ENCODE measurements around the gene PPP1R3G. TPM values are rescaled to one million over a fixed set of nuclear protein-coding genes. Genes with fewer than 3 reads are reported as not detected.

PPP1R3G gene
- total and polyA plus RNA-seq, 2 of the 4 experiments (the other 2 are of a cell fraction), result 0.10 to 0.18 TPM

DNA sequence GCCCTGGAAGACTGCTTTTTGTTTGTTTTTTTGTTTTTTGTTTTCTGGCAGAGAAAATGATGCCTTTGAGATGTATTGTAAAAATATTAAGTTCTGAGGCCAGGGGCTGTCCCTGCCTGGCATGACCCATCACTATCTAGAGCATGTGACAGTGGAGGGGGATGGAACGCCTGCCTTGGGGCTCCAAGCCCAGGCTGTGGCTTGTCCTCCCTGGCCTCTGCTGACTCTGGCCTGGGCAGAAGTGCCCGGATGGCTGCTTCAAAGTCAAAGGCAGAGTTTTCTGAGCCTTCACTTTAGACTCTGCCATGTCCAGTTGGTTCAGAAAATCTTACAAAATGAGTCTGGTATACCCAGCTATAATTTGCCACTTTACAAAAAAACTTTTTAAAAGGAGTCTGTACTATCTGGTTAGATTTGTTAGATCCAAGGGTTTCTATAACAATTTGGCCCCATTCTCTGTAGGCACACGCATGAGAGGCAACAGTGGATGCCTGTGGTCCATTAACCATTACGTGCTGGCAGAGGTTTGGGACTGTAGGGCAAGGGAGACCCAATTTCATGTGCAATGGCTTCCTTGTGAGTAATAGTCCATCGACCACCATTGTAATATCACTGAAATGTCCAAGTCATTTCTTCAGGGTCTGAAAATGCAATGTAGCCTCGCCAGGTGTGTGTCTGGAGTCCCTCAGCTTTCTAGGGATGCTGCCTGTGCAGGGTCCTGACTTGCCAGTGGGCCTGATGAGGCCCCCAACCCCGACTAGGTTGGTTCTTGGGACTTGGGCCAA is 8.3 kb downstream of the PPP1R3G start (continued):
- TF ChIP-seq RAD21 (IDR thresholded peaks at IDR 0.05; ENCODE audit: low read length), result no peak

DNA sequence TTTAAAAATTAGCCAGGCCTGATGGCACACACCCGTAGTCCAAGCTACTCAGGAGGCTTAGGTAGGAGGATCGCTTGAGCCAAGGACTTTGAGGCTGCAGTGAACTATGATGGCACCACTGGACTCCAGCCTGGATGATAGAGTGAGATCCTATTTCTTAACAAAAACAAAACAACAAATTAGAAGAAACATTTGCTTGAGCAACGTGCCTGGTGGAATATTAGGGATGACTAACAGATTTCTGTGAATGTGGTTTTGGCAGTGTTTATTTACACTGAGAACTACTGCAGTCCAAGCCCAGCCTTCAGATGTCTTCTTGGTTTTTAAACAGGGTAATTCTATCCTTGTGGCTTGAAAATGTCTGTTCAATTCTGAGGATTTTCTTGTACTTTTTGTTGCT is 9.2 kb downstream of the PPP1R3G start:
- Histone ChIP-seq H4K91ac (ENCODE audit: insufficient read depth, low read depth, low read length) (no peak overlapping the region), H3K27me3 (ENCODE audit: control insufficient read depth, insufficient read depth, low read length) (peaks cover 60% of the 10 kb centered on the region), H3K23ac (ENCODE audit: low read depth, low read length) (no peak overlapping the region), H2AK9ac (replicated peaks; ENCODE audit: low read depth, low read length, poor library complexity) (no peak overlapping the region), H3K27ac (ENCODE audit: insufficient read depth, low read length) (peak overlapping the region; percentile 19; the same call in 1 of the 2 replicates), H2BK20ac (ENCODE audit: low read depth, low read length) (no peak overlapping the region), H3K4ac (ENCODE audit: low read depth, low read length) (no peak overlapping the region), H4K8ac (ENCODE audit: low read depth in 2 of 2, low read length in 2 of 2) (no peak overlapping the region), H3K9me1 (ENCODE audit: insufficient read depth, low read length) (no peaks in the 10 kb centered on the region), H4K20me1 (ENCODE audit: insufficient read depth, low read length) (peaks cover 15% of the 10 kb centered on the region; the same call in 1 of the 2 replicates), H3K9ac (ENCODE audit: low read depth, low read length) (no peak overlapping the region), H2BK15ac (ENCODE audit: low read depth, low read length) (no peak overlapping the region), H2AK5ac (ENCODE audit: low read depth, low read length) (no peak overlapping the region), H2BK120ac (ENCODE audit: low read depth, low read length) (no peak overlapping the region), H3K4me2 (ENCODE audit: low read depth, low read length) (peak overlapping the region; percentile 48; the same call in 1 of the 2 replicates), H3K79me1 (ENCODE audit: low read depth in 1 of 2, low read length in 2 of 2) (no peaks in the 10 kb centered on the region), H4K5ac (ENCODE audit: low read depth, low read length) (no peak overlapping the region), H3K36me3 (ENCODE audit: control insufficient read depth, insufficient read depth, low read length) (no peaks in the 10 kb centered on the region), H3K9me3 (ENCODE audit: control insufficient read depth, insufficient read depth, low read length) (no peaks in the 10 kb centered on the region), H2BK5ac (ENCODE audit: low read depth, low read length, poor library complexity, severe bottlenecking) (peak overlapping the region; percentile 83), H3K4me3 (ENCODE audit: insufficient read depth, low read depth, low read length) (no peak overlapping the region), H2AFZ (replicated peaks; ENCODE audit: low read length, poor library complexity) (no peak overlapping the region), H3K4me1 (ENCODE audit: control insufficient read depth, insufficient read depth, low read length) (peaks cover 5% of the 10 kb centered on the region; the same call in 1 of the 2 replicates), H3K14ac (replicated peaks; ENCODE audit: low read depth, low read length) (no peak overlapping the region), H3K56ac (ENCODE audit: extremely low read depth, insufficient read depth, low read length) (no peak overlapping the region), H3K18ac (ENCODE audit: low read depth, low read length) (no peak overlapping the region)
- ATAC-seq (ENCODE audit: low read depth), result peak; percentile 94
- dilution Hi-C loops (cut with HindIII; ENCODE audit: low sequenced_read_pairs, unreplicated experiment) (no loop called here), in situ Hi-C loops (cut with MboI; ENCODE audit: low sequenced_read_pairs) (no loop called here), intact Hi-C loops (cut with micrococcal nuclease) (no loop called here)
- BruUV-seq (replicated peaks), result no TSS peak
- peak; percentile 98 for DNase-seq
- no CpG with 5 or more reads among the region's 3 CpGs for WGBS, 2 experiments (ENCODE audit: extremely low coverage in 2 of 2, insufficient read length in 1 of 2)
- ChIA-PET CTCF (no interaction called here), POLR2A (ENCODE audit: unreplicated experiment) (no interaction called here)
- TF ChIP-seq RAD21 (IDR thresholded peaks at IDR 0.05; ENCODE audit: low read length), result no peak; the same call in 1 of the 2 replicates
- TF ChIP-seq BHLHE40 (IDR thresholded peaks at IDR 0.05; ENCODE audit: low read depth, low read length), result peak; percentile 92
- TF ChIP-seq CHD1 (IDR thresholded peaks at IDR 0.05; ENCODE audit: low read depth, low read length), result no peak
- peak; percentile 86 for TF ChIP-seq FOS (IDR thresholded peaks at IDR 0.05; ENCODE audit: low read depth, low read length)
- no peak for TF ChIP-seq MAZ (IDR thresholded peaks at IDR 0.05; ENCODE audit: borderline replicate concordance, low read depth, low read length)
- peak; percentile 92 for TF ChIP-seq CEBPB (IDR thresholded peaks at IDR 0.05; ENCODE audit: low read depth, low read length)
- no peak for TF ChIP-seq RFX5 (IDR thresholded peaks at IDR 0.05; ENCODE audit: low read depth, low read length)
- TF ChIP-seq, protein P1, sequence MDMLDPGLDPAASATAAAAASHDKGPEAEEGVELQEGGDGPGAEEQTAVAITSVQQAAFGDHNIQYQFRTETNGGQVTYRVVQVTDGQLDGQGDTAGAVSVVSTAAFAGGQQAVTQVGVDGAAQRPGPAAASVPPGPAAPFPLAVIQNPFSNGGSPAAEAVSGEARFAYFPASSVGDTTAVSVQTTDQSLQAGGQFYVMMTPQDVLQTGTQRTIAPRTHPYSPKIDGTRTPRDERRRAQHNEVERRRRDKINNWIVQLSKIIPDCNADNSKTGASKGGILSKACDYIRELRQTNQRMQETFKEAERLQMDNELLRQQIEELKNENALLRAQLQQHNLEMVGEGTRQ (IDR thresholded peaks at IDR 0.05; ENCODE audit: low read depth, low read length), result no peak
- TF ChIP-seq NFE2L2 (IDR thresholded peaks at IDR 0.05; ENCODE audit: low read depth, low read length), result no peak
- TF ChIP-seq, protein P2, sequence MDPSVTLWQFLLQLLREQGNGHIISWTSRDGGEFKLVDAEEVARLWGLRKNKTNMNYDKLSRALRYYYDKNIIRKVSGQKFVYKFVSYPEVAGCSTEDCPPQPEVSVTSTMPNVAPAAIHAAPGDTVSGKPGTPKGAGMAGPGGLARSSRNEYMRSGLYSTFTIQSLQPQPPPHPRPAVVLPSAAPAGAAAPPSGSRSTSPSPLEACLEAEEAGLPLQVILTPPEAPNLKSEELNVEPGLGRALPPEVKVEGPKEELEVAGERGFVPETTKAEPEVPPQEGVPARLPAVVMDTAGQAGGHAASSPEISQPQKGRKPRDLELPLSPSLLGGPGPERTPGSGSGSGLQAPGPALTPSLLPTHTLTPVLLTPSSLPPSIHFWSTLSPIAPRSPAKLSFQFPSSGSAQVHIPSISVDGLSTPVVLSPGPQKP (IDR thresholded peaks at IDR 0.05; ENCODE audit: borderline replicate concordance, low read depth, low read length), result no peak
- no peak for TF ChIP-seq CTCF (conservative IDR thresholded peaks at IDR 0.05; ENCODE audit: low read depth, low read length)
- no peak for TF ChIP-seq SMC3 (IDR thresholded peaks at IDR 0.05; ENCODE audit: low read depth, low read length)

All from IMR-90 (cell line).